ENCODE data around the gene KDM4F.

DNA sequence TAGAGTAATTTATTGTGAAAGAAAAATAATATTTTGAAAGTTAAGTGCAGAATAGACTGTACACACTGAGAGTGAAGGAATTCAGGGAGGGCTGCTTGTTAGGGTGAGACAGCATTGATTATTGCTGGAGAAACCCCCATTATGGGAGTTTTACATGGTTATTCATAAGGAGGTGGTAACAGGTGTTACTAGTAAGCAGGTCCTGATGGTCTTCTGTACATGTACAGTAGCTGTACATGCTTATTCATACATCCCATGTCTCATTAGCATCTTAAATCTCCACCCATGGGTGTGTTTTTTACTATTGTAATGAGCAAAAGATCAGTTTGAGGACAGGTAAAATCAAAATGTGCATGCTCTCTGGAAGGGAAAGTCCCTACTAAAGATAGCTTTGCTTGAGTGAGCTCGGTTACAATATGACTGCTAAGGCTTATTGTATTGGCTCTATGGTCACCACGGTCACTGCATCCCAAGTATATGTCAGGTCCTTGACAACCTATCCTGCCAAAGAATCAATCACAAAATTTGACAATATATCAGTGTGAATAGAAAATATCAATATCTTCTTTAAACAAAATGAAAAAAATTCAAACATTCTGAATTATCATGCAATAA lies 6.2 kb downstream of the KDM4F start:
- TF ChIP-seq PHF8 (conservative IDR thresholded peaks at IDR 0.05; ENCODE audit: low read depth, low read length) (no peak), JUND (IDR thresholded peaks at IDR 0.05; ENCODE audit: low read length) (no peak), EZH2 (IDR thresholded peaks at IDR 0.05; ENCODE audit: low read depth, low read length, severe bottlenecking) (no peak), ASH2L (IDR thresholded peaks at IDR 0.05; ENCODE audit: low read length) (no peak), RAD21 (IDR thresholded peaks at IDR 0.05 in 1 of 2, conservative IDR thresholded peaks at IDR 0.05 in 1 of 2; ENCODE audit: low read depth in 2 of 2, low read length in 2 of 2) (no peak), CHD1 (IDR thresholded peaks at IDR 0.05; ENCODE audit: low read depth, low read length) (no peak), YY1 (IDR thresholded peaks at IDR 0.05; ENCODE audit: low read depth, low read length) (no peak), SUZ12 (IDR thresholded peaks at IDR 0.05; ENCODE audit: low read length) (no peak), KDM1A (IDR thresholded peaks at IDR 0.05; ENCODE audit: borderline replicate concordance, low read length) (no peak)
- TF ChIP-seq, protein P1, sequence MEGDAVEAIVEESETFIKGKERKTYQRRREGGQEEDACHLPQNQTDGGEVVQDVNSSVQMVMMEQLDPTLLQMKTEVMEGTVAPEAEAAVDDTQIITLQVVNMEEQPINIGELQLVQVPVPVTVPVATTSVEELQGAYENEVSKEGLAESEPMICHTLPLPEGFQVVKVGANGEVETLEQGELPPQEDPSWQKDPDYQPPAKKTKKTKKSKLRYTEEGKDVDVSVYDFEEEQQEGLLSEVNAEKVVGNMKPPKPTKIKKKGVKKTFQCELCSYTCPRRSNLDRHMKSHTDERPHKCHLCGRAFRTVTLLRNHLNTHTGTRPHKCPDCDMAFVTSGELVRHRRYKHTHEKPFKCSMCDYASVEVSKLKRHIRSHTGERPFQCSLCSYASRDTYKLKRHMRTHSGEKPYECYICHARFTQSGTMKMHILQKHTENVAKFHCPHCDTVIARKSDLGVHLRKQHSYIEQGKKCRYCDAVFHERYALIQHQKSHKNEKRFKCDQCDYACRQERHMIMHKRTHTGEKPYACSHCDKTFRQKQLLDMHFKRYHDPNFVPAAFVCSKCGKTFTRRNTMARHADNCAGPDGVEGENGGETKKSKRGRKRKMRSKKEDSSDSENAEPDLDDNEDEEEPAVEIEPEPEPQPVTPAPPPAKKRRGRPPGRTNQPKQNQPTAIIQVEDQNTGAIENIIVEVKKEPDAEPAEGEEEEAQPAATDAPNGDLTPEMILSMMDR (IDR thresholded peaks at IDR 0.05; ENCODE audit: control extremely low read depth in 1 of 3, insufficient read depth in 1 of 3, low read depth in 1 of 3, low read length in 3 of 3) = no peak
